WI38 (cell line): ENCODE results near the gene RFK.

Experiments used
- H3K4me3 ChIP-seq: 2 replicates; pipeline ENCODE4 v1.5.1; 2011; ENCODE audit warnings: low read depth, mild to moderate bottlenecking, control low read depth, low read length
- CTCF ChIP-seq: IDR thresholded peaks from 2 replicates; pipeline ENCODE4 v1.5.1; 2012; ENCODE audit warnings: low read depth, mild to moderate bottlenecking, control low read depth, low read length

The RFK gene

GRCh38 chr9:76359766-76360165 is 34.5 kb downstream of the RFK start:
- TF ChIP-seq CTCF = no peak

DNA sequence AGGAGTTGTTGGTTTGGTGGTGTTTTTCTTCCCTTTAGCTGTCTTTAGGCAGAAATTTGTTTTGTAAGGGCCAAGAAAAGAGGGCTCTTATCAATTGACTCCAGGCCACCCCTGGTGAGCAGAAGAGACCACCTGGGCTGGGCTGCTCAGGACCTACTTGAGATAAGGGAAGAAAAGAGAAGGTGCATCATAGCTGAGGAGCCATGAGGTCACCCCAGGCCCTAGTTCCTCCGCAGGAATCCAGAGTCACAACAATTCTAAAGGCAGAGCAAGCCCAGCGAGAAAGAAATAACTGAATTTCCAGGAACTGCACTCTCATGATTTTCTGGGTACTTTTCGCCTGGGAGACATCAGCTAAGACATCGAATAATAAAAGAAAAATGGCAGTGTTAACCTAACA is 34.9 kb downstream of the RFK start:
- H3K4me3 ChIP-seq = no peak overlapping the region
- TF ChIP-seq CTCF = no peak

More at GRCh38 chr9:76359766-76360165, 34.5 kb downstream of the RFK start:
- no peak overlapping the region for H3K4me3 ChIP-seq

DNA sequence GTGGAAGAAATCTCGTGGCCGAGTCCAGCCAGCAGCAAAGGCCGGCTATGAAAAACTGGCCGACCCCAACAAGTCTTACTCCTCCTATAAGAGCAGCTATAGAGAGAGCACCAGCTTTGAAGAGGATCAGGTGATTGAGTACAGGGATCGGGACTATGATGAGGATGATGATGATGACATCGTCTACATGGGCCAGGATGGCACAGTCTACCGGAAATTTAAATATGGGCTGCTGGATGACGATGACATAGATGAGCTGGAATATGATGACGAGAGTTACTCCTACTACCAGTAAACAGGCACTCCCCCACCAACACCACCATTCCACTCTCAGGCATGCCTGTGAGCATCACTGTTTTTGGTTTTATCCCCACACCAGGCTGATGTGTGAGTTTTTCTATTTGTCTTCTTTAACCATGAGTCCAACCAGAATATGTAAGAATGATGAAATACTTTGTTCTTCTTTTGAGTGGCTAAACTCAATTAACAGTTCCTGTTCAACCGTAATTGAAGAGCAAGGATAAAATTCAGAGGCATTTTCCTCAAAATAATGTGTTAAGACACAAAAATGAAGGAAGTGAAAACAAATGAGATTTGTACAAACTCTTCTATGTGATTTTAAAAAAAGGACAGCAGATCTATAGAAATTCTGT is 35.5 kb downstream of the RFK start:
- TF ChIP-seq CTCF = no peak
- no peak overlapping the region for H3K4me3 ChIP-seq

- no peak overlapping the region for H3K4me3 ChIP-seq
- TF ChIP-seq CTCF = no peak
Measured at GRCh38 chr9:76357555-76357954, 36.7 kb downstream of the RFK start.

DNA sequence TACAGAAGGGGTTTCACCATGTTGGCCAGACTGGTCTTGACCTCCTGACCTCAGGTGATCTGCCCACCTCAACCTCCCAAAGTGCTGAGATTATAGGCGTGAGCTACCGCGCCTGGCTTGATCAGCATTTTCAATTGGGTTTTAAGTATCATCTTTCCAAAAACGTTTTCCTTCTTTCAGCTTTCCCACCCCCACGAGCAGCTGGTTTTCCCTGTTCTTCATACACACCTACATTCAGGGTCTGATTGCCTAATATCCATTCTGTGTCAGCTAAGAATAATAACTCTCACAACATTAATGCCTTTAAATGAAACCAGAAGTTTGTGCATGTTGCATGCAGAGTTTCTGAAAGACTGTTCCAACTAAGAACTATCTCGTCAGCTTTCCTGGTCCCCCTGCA is 38.3 kb downstream of the RFK start:
- H3K4me3 ChIP-seq = no peak overlapping the region
- no peak for TF ChIP-seq CTCF

- no peak overlapping the region for H3K4me3 ChIP-seq
- no peak for TF ChIP-seq CTCF
Measured at GRCh38 chr9:76354221-76354620, 40.0 kb downstream of the RFK start.

- no peak overlapping the region for H3K4me3 ChIP-seq
- no peak for TF ChIP-seq CTCF
Measured at GRCh38 chr9:76353280-76353679, 40.9 kb downstream of the RFK start.
